ENCODE results near the gene KLHL1.

The KLHL1 gene

GRCh38 chr13:69857183-69857821 lies 250.9 kb downstream of the KLHL1 start:
- peak; percentile 49 for TF ChIP-seq CTCF (IDR thresholded peaks at IDR 0.05; ENCODE audit: low read depth, low read length, missing control alignments)
- DNase-seq (ENCODE audit: low read depth), result peak; percentile 8
- no peak overlapping the region for H3K4me3 ChIP-seq (ENCODE audit: low read depth, low read length)

DNA sequence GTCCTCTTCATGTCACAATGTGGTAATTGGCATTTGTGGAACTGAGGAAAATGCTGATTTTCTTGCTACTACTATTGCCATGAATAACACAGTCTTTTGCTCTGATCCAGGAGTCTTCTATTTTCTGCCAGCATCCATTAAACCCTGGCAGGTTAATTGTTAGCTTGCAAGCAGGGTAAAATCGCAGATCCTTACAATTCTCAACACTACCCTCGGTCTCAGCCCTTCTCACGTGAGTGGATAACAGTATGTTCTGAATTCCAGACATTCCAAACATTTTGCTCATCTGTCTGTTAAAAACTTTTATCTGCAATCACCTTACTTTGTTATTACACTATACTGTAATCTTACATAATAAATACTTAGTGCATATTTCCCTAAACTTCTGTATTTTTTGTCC lies 251.9 kb downstream of the KLHL1 start:
- no peak for TF ChIP-seq CTCF (IDR thresholded peaks at IDR 0.05; ENCODE audit: low read depth, low read length, missing control alignments)
- DNase-seq (ENCODE audit: low read depth), result no peak
- no peak overlapping the region for H3K4me3 ChIP-seq (ENCODE audit: low read depth, low read length)

- TF ChIP-seq CTCF (IDR thresholded peaks at IDR 0.05; ENCODE audit: low read depth, low read length, missing control alignments), result no peak
- no peak overlapping the region for H3K4me3 ChIP-seq (ENCODE audit: low read depth, low read length)
- no peak for DNase-seq (ENCODE audit: low read depth)
These were observed 279.7 kb downstream of the KLHL1 start for GRCh38 chr13:69828527-69828926.

DNA sequence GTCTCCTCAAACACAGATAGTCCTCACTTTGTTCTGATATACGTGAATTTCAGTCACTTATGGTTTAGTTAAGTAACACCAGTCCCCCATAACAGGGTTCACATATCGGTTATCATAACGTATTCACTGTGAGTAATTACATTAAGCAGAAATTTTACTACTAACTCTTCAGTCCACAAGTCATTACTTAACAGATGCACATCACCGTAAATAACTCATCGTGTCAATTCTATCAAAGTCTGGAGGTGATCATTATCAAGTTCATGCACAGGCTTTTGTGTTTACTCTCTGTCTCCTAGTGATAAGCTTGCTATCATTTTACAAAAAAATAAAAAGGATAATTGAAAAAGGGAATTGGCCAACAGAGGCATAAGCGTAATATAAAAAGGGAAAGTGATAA lies 288.1 kb downstream of the KLHL1 start:
- H3K4me3 ChIP-seq (ENCODE audit: low read depth, low read length), result no peak overlapping the region
- DNase-seq (ENCODE audit: low read depth), result no peak
- TF ChIP-seq CTCF (IDR thresholded peaks at IDR 0.05; ENCODE audit: low read depth, low read length, missing control alignments), result no peak

DNA sequence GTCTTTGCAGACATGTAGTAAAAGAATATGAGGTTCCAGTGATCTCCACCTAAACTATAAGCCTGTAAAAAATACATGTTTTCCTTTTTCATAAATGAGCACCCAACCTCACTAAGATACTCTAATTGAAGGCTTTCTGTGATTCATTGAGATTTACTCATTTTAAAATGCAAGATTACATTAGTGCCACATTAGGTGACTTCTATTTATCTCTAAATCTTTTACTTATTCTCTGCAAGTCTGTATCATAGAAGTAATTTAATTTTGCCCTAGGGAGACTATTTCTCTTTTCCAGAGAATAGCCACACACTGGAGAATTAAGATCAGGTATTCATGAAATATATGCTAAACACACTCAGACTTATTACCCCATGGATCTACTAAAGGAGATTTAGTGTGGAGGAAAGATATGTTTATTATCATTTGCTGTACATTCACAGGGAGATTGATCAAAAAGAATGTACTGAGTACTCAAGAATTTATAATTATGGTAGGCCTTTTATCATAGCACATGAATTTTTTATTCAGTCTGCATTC lies 290.9 kb downstream of the KLHL1 start:
- no peak for DNase-seq (ENCODE audit: low read depth)
- no peak for TF ChIP-seq CTCF (IDR thresholded peaks at IDR 0.05; ENCODE audit: low read depth, low read length, missing control alignments)
- H3K4me3 ChIP-seq (ENCODE audit: low read depth, low read length), result no peak overlapping the region

- no peak for DNase-seq (ENCODE audit: low read depth)
- H3K4me3 ChIP-seq (ENCODE audit: low read depth, low read length), result no peak overlapping the region
- no peak for TF ChIP-seq CTCF (IDR thresholded peaks at IDR 0.05; ENCODE audit: low read depth, low read length, missing control alignments)
These were observed 299.1 kb downstream of the KLHL1 start for GRCh38 chr13:69809152-69809551.

DNA sequence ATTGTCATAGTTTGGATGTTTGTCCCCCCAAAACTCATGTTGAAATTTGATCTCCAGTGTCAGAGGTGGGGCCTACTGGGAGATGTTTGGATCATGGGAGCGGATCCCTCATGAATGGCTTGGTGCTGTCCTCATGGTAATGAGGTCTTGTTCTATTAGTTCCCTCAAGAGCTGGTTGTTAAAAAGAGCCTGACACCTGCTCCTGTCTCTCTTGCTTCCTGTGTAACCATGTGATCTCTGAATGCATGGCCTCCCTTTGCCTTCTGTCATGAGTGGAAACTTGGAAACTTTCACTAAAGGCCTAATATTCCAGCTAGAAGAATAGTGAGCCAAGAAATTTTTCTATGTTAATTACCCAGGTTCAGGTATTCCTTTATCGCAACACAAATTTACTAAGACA lies 312.0 kb downstream of the KLHL1 start:
- no peak for TF ChIP-seq CTCF (IDR thresholded peaks at IDR 0.05; ENCODE audit: low read depth, low read length, missing control alignments)
- no peak for DNase-seq (ENCODE audit: low read depth)
- no peak overlapping the region for H3K4me3 ChIP-seq (ENCODE audit: low read depth, low read length)
